ENCODE measurements around the gene RDM1.
"Not testable (repeated sequence)": the region's sequence is repeated elsewhere in the genome, so short reads cannot be mapped to it uniquely, and the experiment has no call there.

The RDM1 gene

DNA sequence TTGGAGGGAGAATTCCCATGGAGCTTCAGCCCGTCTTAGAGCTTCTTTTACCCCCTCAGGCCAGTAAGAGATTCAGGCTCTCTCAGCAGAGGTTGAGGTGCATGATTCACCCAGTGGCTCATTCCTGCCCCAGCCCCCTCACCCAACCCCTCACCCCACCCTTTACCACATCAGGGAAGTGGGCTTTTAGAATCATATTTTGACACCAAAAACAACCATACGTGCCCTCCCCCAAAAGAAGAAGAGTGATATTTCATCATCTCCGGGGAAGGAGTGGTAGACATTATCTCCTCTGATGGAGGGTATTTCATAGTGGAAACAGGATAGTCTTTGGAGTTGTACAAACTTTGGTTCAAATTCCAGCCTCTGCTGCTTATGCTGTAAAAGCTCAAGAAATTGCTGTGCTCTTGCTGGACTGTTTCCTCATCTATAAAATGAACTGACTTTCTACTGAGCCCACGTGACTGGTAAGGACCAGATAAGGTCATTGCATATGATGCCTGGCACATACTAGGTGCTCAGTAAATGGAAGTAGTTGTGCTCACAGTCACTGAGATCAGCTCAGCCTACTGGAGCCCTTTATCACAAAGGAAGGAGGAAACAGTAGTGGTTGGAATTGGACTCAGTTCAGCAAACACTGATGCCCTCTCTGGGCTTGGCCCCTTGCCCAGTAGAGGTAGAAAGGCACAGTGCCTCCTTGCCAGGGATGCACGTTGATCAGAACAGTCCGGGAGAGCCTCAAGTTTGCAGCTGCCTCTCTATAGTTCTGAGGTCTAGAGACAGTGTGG, 32.1 kb downstream of the RDM1 start:
- DNase-seq (ENCODE audit: low read depth) = no peak

DNA sequence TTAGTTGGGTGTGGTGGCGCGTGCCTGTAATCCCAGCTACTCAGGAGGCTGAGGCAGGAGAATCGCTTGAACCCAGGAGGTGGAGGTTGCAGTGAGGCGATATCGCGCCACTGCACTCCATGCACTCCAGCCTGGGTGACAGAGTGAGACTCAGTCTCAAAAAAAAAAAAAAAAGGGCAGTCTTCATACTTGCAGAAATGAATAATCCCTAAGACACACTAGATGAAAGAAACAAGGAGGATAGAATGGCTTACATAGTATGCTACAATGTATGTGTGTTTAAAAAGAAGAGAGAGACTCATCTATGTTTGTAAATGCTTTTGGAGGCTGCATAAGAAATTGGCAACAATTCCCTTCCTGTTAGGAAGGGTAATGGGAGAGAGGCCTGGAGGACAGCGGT, 32.8 kb downstream of the RDM1 start:
- not testable (repeated sequence) for DNase-seq (ENCODE audit: low read depth)

DNA sequence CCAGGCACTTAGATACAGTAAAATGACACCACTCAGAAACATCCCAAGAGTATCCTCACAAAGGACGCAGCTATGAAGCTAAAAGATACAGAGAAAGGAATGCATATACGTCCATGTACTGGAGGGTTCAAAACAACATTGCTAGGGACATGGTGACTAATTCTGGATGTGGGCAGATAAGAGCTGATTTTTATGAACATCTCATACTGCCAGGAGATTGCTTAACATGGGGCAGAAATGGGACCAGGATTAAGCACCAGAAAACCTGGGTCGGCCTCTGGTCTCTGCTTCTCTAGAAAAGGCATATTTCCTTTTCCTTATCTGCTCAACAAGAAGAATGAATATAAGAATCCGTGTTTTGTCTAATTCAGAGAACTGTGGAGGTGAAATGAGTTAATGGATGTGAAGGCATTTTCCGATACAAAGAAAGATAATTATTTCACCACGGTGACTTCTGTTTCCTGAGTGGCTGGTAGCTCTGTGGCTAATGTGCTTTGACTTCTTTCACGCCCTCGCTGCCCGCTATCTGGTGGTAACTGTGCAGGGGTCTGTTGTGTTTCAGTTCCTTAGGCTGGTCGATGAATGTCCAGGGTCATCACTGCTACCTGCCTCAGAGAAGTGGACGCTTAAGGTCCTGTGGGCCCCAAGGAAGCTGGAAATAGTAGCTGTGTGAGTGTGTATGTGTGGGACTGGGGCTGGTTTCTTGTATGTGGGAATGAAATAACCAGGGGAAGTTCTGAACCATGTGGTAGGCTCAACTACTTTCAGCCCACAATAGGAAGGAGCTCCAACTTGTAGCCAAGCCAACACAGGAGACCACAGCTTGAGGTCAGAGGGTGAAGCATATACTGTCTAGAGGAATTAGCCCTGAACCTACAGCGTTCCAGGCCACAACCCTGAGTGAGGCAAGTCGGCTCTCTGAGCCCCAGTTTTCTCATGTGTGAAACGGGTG, 34.7 kb downstream of the RDM1 start:
- no peak for DNase-seq (ENCODE audit: low read depth)

DNA sequence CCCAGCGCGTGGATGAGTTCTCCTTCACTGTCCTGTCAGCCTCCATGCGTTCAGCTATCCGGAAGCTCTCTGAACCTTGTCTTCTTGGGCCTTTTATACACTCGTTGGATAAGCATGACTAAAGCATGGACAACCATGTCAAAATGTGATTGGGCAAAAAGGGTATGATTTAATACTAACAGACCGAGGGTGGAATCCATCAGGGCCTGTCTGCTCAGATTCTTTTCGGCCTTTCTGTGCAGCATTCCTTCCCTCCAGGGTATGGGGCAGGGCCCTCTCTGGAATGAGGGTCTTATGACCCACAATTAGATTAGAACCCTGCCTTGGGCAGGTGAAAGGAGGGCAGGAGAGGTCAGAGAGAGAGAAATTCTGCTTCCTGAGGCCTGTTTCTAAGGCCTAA, 36.4 kb downstream of the RDM1 start:
- DNase-seq (ENCODE audit: low read depth) = no peak

DNA sequence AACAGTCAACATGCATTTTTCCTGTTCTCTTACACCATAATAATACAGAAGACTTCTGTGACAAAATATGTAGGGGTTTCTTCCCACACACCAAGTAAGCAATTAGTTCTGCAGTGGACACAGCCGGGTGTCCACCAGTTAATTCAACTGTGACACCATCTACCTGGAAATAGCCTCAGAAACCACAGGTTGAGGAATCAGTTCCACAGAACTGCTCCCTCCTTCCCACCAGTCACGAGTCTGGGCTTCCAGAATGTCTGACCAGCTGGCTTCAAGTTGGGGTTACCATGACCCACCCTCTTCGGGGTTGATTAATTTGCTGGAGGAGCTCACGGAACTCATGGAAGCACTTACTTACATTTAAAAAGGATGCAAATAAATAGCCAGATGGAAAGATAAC, 36.8 kb downstream of the RDM1 start:
- DNase-seq (ENCODE audit: low read depth) = no peak

DNA sequence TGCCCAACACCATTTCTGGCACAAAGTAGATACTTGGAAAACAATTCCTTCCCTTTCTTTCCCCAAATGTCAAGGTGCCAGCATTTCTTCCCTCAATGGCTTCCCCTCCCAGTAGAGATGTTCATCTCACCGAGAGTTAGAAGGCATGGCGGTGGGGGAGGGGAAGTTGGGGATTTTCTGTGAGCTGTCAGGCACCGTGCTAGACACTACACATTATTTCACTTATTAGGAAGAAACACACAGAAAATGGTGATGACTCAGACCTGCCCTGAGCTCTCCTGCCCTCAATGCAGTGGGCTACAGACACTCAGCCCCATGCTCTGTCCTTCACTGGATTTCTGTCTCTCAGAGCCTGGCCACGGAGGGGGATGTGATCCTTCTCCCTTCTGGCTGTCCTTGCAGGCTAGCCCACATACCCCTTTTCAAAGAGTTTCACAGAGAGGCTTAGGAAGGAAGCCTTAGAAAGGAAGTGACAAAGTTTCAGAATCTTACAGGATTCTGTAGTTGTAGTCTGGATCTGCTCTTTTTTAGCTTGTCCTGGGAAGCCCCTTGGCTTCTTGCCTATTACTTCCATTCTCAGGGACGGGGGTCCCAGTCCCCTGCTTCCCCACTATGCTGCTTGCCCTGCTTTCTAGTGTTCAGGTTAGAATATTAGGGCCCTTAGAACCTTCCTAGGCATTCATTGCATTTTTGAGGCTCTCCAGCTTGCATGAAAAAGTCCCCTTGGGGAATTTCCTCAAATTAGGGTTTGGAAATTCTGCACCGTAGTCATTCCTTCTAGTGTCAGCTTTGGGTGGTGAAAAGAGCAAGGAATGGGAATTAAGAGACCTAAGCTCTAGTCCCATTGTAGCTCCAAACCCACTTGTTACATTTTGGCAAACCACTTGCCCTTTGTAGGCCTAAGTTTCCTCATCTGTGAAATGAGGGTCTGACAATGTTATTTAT, 38.2 kb downstream of the RDM1 start:
- DNase-seq (ENCODE audit: low read depth) = no peak

DNA sequence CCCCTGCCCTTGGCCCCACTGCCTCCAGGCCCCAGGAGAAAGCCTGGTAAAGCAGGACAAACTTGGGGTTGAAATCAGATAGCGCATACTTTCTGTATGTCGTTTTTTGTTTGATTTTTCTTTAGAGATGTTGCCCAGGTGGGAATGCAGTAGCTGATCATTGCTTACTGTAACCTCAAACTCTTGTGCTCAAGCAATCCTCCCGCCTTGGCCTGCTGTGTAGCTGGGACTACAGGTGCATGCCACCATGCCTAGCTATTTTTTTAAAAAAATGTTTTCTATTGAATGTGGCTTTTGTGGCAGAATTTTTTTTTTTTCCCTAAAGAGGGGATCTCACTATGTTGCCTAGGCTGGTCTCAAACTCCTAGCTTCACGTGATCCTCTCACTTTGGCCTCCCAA, 39.3 kb downstream of the RDM1 start:
- DNase-seq (ENCODE audit: low read depth) = no peak

DNA sequence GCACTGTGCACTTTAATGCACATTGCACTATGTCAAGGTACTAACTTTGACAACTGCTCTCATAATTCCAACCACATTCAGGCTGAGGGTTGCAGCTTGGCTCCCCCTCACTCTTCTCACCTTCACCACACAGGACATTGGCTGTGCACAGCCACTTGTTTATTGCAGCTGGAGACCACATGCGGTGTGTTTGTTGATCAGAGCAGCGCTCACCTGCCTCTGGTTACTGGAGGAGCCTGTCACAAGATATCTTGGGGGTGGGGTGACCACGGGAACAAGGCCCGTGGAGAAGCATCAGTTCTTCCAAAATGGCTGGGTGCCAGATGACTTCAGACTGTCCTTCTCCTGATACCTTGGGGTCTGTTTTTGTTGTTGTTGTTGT, 39.8 kb downstream of the RDM1 start:
- DNase-seq (ENCODE audit: low read depth) = no peak

DNA sequence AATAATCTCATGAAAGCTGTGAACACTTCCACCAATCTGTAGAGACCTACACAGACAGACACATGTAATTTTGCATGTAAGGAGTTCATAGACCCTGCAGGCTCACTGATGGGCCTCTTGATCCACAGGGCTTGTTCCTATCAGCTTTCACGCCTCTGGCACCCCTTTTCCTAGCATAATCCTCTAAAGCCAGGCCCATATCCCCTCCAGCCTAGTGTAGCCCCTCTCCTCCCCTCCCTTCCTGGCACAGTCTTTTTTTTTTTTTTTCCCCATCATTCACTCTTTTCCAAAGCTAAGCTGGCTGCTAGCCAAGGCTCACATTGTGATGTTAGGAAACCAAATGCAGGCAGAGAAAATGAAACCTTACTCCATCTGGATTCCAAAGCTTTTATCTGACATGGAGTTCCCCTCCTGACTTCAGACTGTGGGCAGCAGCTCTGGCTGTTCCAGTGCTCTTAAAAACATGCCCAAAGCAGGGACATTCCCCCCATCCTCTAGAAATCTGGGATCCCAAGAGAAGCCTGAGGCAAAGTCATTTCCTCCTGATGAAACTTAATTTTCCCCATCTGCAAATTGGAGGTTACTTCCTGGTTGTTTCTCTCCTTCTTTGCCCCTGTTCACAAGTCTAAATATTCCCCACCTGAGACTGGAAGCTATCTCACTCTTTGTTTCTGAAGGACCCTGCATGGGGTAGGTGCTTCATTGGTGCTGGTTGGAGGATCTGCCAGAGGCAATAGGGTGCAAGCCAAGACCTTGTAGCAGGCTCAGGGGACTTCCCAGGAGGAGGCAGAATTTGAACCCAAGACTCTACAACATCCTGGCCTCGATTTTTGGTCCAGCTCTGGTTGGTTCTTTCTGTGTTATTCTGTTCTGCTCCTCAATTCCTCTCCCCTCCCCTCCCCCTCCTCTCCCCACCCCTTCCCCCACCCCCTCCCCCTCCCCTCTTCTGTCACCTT, 40.5 kb downstream of the RDM1 start:
- no peak for DNase-seq (ENCODE audit: low read depth)

DNA sequence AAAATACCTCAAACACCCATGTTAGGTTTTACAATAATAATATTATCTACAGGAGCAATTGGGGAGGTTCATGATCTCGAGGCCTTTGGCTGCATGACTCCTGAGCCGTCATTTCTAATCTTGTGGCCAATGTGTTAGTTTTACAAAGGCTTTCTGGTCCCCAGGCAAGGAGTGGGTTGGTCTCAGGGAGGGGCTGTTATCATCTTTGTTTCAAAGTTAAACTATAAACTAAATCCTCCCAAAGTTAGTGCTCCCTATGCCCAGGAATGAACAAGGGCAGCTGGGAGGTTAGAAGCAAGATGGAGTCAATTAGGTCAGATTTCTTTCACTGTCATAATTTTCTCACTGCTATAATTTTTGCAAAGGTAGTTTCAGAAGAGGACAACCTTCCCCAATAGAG, 41.3 kb downstream of the RDM1 start:
- DNase-seq (ENCODE audit: low read depth) = no peak

DNA sequence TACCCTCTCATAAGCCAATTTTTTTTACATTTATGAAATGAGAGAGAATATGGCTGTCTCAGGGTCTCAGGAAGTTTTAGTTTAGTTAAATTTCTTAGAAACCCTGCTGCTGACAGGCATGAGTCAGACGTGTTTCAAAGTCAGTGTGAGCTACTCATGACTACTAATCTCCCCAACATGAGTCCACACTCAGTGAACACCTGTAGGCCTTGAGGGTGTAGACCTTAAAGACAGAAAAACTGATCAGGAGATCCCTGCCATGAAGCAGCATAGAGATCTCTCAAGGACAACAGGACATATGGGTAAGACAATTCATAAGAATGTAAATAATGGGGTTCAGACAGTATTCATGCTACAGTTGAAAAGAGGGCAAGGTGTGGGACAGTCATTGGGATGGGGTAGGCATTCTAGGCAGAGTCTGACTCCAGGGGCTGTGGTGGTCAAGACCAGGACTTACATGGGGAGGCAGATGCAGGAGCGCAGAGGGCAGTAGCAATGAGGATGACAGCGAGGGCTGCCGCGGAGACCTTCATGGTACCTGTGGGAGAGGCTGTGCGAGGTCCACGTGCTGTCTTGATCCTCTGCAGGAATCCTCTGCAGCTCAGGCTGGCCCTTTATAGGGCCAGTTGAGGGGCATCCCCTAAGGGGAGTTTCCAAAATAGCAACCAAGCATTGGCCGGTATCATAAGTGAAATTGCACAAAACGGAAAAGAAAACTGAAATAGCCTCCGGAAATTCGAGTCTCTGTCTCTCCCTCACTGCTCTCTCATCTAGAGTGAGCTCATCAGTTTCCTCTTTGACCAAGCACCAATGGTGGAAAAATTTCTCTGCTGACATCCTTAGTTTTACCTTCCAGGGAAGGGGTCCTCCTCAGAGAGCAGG, 50.6 kb downstream of the RDM1 start, which contains the start of gene CCL5:
CCL5 (minus strand) TSS at position 588 of the 882 bp plus-strand sequence.
- no peak for DNase-seq (ENCODE audit: low read depth)

DNA sequence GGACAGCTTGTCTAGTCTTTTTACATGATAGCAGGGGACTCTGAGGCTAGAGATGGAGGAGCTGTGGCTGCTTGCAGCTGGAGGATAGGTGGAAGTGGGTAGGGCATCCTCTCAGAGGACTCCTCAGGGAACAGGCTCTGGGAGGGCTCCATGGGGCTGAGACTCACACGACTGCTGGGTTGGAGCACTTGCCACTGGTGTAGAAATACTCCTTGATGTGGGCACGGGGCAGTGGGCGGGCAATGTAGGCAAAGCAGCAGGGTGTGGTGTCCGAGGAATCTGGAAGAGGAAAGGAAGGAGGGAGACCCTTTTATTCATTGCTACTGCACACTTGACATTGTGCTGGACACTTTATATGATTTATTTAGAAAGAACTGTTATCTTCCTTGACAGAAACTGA, 52.2 kb downstream of the RDM1 start:
- no peak for DNase-seq (ENCODE audit: low read depth)

DNA sequence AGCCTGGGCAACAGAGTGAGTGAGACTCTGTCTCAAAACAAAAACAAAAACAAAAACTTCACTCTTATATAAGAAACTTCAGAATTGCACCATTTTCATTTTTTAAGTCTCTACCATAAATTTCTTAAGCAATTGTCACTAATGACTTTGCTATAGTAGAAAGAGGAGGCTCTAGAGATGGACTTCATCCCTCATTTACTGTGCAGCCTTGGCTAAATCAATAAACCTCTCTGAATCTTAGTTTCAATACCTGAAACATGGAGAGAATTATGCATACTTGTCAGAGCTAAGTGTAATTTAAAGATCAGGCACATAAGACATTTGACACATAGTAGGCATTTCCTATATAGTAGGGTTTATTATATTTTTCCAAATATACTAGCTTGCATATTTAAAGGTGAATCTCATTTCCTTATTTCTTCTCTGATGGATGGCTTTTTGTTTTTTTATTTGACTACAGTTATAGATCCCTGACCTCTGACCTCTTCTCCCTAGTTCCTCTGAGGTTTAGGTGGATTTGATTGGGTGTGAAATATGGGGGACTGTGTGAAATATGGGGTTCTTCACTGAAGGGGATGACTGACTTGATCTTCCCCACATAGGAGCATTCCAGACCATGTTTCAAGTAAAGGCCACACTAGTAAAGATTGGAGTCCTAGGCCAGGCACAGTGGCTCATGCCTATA, 53.1 kb downstream of the RDM1 start:
- DNase-seq (ENCODE audit: low read depth) = no peak

DNA sequence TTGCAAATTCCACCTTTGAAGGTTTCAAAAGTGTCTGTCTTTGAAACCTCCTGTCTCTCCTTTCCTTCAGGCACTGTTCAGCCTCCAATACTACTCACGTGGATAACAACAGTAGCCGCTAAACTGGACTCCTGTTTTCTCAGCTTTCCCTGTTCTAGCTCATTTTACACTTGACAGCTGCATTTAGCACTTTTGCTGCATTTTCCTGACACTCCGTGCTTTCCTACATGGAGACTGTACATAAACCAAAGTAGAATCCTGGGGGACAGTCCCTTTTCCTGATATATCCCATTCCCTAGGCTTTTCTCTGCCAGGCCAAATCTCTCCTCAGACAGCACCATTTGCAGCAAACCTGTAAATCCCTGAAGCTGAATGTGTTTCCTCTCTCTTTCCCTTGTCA, 54.0 kb downstream of the RDM1 start:
- no peak for DNase-seq (ENCODE audit: low read depth)

DNA sequence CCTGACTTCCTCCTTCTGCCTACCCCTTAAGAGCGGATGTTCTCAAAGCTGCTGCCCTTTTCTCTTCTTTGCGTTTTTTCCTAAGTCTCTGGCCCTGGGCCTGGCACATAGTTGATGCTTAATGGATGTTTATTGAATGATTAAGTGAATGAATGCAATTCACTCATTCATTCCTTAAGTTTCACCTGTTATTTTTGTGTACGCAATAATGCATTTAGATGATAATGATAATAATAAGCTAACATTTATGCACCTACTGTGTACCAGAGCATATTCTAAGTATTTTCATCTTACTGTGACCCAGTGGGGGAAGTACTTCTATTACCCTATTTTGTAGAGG, 54.8 kb downstream of the RDM1 start:
- DNase-seq (ENCODE audit: low read depth) = no peak

DNA sequence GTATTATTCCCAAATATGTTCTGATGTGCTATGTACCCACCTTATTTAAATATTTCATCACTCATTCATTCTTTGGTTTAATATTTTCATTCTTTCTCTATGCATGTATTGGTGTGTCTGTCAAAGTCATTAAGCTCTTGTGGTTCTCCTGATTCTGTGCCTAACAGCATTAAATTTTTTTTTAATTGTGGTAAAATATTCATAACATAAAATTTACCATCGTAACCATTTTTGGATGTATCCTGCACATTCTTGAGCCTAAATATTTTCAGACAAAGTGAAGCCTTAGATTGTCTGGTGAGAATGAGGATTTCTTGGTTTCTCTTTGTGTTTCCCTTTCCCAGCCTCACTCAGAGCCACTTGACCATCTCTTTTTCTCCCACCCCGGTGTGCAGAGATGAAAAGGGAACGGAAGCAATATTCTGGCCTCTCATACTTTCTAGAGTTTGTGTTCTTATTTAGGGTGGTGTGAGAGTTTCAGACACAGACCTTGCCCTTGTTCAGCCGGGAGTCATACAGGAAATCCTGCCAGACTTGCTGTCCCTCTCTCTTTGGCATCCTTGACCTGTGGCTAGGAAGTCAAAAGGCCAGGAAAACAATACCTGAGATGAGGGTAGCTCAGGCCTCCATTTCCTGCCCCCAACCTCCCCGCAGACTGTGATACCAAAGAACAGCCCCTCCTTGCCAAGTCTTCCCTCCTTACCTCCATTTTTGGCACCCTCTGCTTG, 55.3 kb downstream of the RDM1 start:
- no peak for DNase-seq (ENCODE audit: low read depth)

DNA sequence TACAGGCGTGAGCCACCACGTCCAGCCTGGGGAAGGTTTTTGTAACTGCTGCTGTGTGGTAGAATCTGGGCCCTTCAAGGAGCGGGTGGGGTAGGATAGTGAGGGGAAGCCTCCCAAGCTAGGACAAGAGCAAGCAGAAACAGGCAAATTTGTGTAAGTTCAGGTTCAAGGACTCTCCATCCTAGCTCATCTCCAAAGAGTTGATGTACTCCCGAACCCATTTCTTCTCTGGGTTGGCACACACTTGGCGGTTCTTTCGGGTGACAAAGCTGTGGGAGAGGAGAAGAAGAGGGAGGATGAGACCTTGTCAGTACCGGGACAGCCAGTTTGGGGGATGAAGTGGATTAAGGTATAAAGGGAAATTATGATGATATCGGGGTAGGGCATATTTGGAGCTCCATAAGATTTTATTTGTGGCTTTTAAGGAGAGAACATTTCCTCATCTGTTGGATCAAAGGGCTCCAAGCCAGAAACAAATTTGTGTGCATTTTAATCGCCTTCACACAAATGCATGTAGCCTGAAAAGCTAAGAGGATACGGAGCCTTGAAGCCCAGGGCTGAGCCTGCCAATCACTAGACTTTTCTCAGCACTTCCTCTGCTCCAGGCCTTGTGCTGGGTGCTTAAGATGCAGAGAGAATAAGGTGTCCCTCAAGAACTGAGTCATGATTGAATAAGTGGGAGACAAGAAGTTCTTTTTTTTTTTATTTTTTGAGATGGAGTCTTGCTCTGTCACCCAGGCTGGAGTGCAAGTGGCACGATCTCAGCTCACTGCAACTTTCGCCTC, 58.2 kb downstream of the RDM1 start:
- DNase-seq (ENCODE audit: low read depth) = no peak

Data from stimulated activated CD8-positive, alpha-beta memory T cell treated with anti-CD3 and anti-CD28 coated beads, Interleukin-15, amount 100 ng/mL, for 1 hour (primary cell).